Stimulated activated CD4-positive, alpha-beta T cell treated with anti-CD3 and anti-CD28 coated beads, TNF-alpha, amount 100 ng/mL, for 4 hours (primary cell): ENCODE results near the gene HBA1.
"Not testable (repeated sequence)": the region's sequence is repeated elsewhere in the genome, so short reads cannot be mapped to it uniquely, and the experiment has no call there.

Experiments
- DNase-seq, 3 experiments: peaks; one replicate each; pipeline ENCODE4 v3.0.0-alpha.2; 2020; ENCODE audit warnings: low read depth in 3 of 3

The HBA1 gene

GRCh38 chr16:203246-203645 is 26.8 kb downstream of the HBA1 start:
- DNase-seq: no peak

- DNase-seq: not testable (repeated sequence)
Observed at GRCh38 chr16:204046-204445, 27.6 kb downstream of the HBA1 start.

- DNase-seq: not testable (repeated sequence)
Observed at GRCh38 chr16:209359-209758, 32.9 kb downstream of the HBA1 start.

- not testable (repeated sequence) for DNase-seq
Observed at GRCh38 chr16:211631-212180, 35.2 kb downstream of the HBA1 start.

- DNase-seq: no peak
Observed at GRCh38 chr16:212999-213398, 36.5 kb downstream of the HBA1 start.

GRCh38 chr16:220021-220420 is 43.5 kb downstream of the HBA1 start:
- DNase-seq: no peak
